BLaER1 (cell line): ENCODE measurements around the gene CCSER2.
A peak's percentile ranks its signal among the peaks of the same experiment; 100 is the strongest.
"Not testable (repeated sequence)": the region's sequence is repeated elsewhere in the genome, so short reads cannot be mapped to it uniquely, and the experiment has no call there.

Experiments used
- H3K27ac ChIP-seq: shearing (Covaris generic); formaldehyde crosslinking; 2 replicates; pipeline ENCODE4 v1.8.1; 2022
- H3K27me3 ChIP-seq: shearing (Covaris generic); formaldehyde crosslinking; 2 replicates; pipeline ENCODE4 v1.8.1; 2022
- H3K36me3 ChIP-seq: shearing (Covaris generic); formaldehyde crosslinking; 2 replicates; pipeline ENCODE4 v1.8.1; 2022
- H3K4me1 ChIP-seq: shearing (Covaris generic); formaldehyde crosslinking; 2 replicates; pipeline ENCODE4 v1.8.1; 2022
- H3K4me2 ChIP-seq: shearing (Covaris generic); formaldehyde crosslinking; 2 replicates; pipeline ENCODE4 v1.8.1; 2022
- H3K4me3 ChIP-seq: shearing (Covaris generic); formaldehyde crosslinking; 2 replicates; pipeline ENCODE4 v1.8.1; 2022
- H3K9ac ChIP-seq: shearing (Covaris generic); formaldehyde crosslinking; 2 replicates; pipeline ENCODE4 v1.8.1; 2022
- H3K9me3 ChIP-seq: shearing (Covaris generic); formaldehyde crosslinking; 2 replicates; pipeline ENCODE4 v1.8.1; 2022
- H4K20me1 ChIP-seq: shearing (Covaris generic); formaldehyde crosslinking; 2 replicates; pipeline ENCODE4 v1.8.1; 2022
- Cebpa-rat ChIP-seq: shearing (Covaris generic); IDR thresholded peaks from 2 replicates; pipeline ENCODE4 v1.8.1; 2022

CCSER2 gene

DNA sequence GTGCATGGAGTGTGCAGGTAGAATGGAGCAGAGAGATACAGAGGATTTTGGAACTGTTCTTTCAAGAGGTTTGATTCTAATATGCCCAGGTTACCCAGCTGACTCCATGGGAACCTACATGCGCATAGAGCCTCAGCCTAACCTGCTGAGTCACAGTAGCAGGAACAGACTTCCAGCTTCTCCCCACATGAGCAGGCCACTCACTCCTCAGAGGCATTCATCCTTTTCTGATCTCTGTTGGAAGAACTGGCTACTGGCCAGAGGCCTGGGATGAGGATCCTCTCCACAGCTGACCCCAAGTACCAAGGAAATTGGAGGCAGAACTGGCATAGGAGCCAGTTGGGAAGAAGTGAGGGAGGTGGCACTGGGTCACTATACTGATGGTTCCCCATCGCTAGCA is 17.9 kb upstream of the CCSER2 start:
- H3K4me3 ChIP-seq, result no peak overlapping the region
- H3K9me3 ChIP-seq, result peaks cover 8% of the 10 kb centered on the region
- H3K27ac ChIP-seq, result no peak overlapping the region
- no peaks in the 10 kb centered on the region for H3K36me3 ChIP-seq
- H3K4me2 ChIP-seq, result no peak overlapping the region
- H3K9ac ChIP-seq, result no peak overlapping the region
- H3K4me1 ChIP-seq, result peaks cover 32% of the 10 kb centered on the region
- no peaks in the 10 kb centered on the region for H4K20me1 ChIP-seq
- no peak for TF ChIP-seq Cebpa-rat
- no peaks in the 10 kb centered on the region for H3K27me3 ChIP-seq

DNA sequence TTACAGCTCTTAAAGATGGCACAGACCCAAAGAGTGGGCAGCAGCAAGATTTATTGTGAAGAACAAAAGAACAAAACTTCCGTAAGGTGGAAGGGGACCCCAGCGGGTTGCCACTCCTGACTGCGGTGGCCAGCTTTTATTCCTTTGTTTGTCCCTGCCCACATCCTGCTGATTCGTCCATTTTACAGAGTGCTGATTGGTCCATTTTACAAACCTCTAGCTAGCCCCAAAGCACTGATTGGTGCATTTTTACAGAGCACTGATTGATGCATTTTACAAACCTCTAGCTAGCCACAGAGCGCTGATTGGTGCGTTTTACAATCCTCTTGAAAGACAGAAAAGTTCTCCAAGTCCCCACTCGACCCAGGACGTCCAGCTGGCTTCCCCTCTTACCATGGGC is 16.8 kb upstream of the CCSER2 start:
- peaks cover 32% of the 10 kb centered on the region for H3K4me1 ChIP-seq
- H3K9me3 ChIP-seq, result peaks cover 8% of the 10 kb centered on the region
- H3K27ac ChIP-seq, result no peak overlapping the region
- H4K20me1 ChIP-seq, result no peaks in the 10 kb centered on the region
- no peak for TF ChIP-seq Cebpa-rat
- no peak overlapping the region for H3K9ac ChIP-seq
- no peaks in the 10 kb centered on the region for H3K27me3 ChIP-seq
- no peak overlapping the region for H3K4me2 ChIP-seq
- no peak overlapping the region for H3K4me3 ChIP-seq
- H3K36me3 ChIP-seq, result no peaks in the 10 kb centered on the region

DNA sequence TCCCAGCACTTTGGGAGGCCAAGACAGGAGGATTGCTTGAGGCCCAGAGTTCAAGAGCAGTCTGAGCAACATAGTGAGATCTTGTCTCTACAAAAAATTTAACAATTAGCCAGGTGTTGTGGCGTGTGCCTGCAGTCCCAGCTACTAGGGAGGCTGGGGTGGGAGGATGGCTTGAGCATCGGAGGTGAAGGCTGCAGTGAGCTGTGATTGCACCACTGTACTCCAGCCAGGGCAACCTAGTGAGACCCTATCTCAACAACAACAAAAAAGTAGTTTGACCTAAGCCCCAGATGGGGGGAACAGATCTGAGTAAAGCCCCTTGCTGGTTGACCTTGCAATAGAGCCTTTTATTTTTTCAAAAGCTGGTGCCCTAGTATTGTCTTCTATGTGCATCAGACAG is 15.6 kb upstream of the CCSER2 start:
- Histone ChIP-seq H3K27me3 (no peaks in the 10 kb centered on the region), H3K9ac (no peak overlapping the region), H3K36me3 (no peaks in the 10 kb centered on the region), H4K20me1 (no peaks in the 10 kb centered on the region), H3K27ac (no peak overlapping the region), H3K9me3 (peaks cover 8% of the 10 kb centered on the region), H3K4me3 (no peak overlapping the region), H3K4me1 (peaks cover 24% of the 10 kb centered on the region), H3K4me2 (no peak overlapping the region)
- TF ChIP-seq Cebpa-rat, result no peak

DNA sequence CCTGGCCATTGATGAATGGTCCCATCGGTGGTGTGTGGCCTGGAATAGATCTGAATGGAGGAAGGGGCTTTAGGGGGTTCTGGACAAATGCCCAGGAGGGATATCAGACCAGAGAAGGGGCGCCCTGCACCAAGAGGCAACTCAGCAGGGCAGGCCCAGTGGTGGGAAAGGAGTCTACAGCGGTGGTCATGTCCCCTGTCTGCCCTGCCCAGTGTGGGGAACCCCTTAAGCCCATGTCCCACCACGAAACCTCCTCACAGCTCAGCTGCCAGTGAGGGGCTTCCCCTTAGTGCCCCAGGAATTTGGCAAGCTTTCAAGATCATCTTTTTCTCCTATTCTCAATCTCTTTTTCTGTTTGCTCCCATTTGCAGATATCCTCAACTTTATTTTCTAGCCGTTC is 14.1 kb upstream of the CCSER2 start:
- Histone ChIP-seq H3K27me3 (no peaks in the 10 kb centered on the region), H3K4me3 (no peak overlapping the region), H4K20me1 (no peaks in the 10 kb centered on the region), H3K4me2 (no peak overlapping the region), H3K4me1 (peaks cover 10% of the 10 kb centered on the region), H3K27ac (no peak overlapping the region), H3K36me3 (no peaks in the 10 kb centered on the region), H3K9ac (no peak overlapping the region), H3K9me3 (peaks cover 8% of the 10 kb centered on the region)
- no peak for TF ChIP-seq Cebpa-rat

DNA sequence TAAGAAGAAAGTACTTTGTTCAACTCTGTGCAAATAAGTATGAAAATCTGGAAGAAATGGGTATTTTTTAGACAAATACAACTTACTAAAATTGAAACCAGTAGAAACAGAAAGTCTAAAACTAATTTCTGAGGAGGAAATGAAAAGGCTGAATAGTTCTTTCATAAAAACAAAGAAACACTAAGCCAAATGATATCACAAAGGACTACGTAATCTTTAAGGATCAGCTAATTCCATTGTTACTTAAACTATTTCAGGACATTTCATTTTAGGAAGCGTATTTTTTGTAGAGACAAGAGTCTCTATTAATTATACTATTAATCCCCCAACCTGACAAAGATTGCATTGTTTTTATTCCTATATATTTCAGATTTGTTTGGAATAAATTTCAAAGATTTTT is 11.2 kb upstream of the CCSER2 start:
- H3K4me1 ChIP-seq, result no peaks in the 10 kb centered on the region
- H3K9ac ChIP-seq, result no peak overlapping the region
- H3K9me3 ChIP-seq, result no peaks in the 10 kb centered on the region
- H4K20me1 ChIP-seq, result no peaks in the 10 kb centered on the region
- no peak for TF ChIP-seq Cebpa-rat
- H3K4me2 ChIP-seq, result no peak overlapping the region
- no peaks in the 10 kb centered on the region for H3K36me3 ChIP-seq
- H3K27me3 ChIP-seq, result no peaks in the 10 kb centered on the region
- H3K4me3 ChIP-seq, result no peak overlapping the region
- H3K27ac ChIP-seq, result no peak overlapping the region

DNA sequence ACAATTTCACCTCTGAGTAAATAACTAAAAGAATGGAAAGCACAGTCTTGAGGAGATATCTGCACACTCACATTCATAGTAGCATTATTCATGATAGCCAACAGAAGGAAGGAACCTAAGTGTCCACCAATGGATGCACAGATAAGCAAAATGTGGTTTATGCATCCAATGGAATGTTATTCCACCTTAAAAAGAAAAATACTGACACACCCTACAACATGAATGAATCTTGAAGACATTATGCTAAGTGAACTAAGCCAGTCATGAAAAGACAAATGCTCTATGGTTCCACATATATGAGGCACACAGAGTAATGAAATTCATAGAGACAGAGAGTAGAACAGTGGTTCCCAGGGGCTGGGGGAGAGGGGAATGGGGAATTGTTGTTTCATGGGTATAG is 6.5 kb upstream of the CCSER2 start:
- H3K4me2 ChIP-seq, result no peak overlapping the region
- H3K27me3 ChIP-seq, result no peaks in the 10 kb centered on the region
- H4K20me1 ChIP-seq, result no peaks in the 10 kb centered on the region
- no peaks in the 10 kb centered on the region for H3K36me3 ChIP-seq
- H3K9me3 ChIP-seq, result no peaks in the 10 kb centered on the region
- no peak overlapping the region for H3K9ac ChIP-seq
- H3K4me1 ChIP-seq, result no peaks in the 10 kb centered on the region
- no peak overlapping the region for H3K4me3 ChIP-seq
- no peak for TF ChIP-seq Cebpa-rat
- H3K27ac ChIP-seq, result no peak overlapping the region

DNA sequence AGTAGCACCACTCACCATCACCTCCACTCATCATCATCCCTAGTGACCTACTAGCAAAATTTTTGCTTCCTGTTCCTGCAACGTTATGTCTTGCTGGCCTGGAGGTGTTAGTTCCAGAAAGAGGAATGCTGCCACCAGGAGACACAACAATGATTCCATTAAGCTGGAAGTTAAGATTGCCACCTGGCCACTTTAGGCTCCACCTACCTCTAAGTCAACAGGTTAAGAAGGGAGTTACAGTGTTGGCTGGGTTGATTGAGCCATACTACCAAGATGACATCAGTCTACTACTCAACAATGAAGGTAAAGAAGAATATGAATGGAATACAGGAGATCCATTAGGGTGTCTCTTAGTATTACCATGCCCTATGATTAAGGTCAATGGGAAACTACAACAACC is 4.8 kb upstream of the CCSER2 start:
- not testable (repeated sequence) for H4K20me1 ChIP-seq, H3K4me2 ChIP-seq, H3K36me3 ChIP-seq, H3K4me1 ChIP-seq, H3K27ac ChIP-seq, H3K9me3 ChIP-seq, H3K9ac ChIP-seq, H3K27me3 ChIP-seq, H3K4me3 ChIP-seq

DNA sequence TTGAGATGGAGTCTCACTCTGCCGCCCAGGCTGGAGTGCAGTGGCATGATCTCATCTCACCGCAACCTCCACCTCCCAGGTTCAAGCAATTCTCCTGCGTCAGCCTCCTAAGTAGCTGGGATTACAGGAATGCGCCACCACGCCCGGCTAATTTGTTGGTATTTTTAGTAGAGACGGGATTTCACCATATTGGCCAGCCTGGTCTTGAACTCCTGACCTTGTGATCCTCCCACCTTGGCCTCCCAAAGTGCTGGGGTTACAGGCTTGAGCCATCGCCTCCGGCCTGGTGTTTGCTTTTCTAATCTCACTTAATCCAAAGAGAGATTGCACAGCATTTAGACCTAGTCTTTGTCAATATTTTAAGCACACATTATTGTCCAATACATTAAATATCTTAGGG is 1.4 kb upstream of the CCSER2 start:
- Histone ChIP-seq H4K20me1 (peaks cover 28% of the 10 kb centered on the region), H3K4me1 (peaks cover 31% of the 10 kb centered on the region)
- H3K4me2 ChIP-seq, H3K27ac ChIP-seq, H3K9me3 ChIP-seq, H3K4me3 ChIP-seq, H3K36me3 ChIP-seq, H3K27me3 ChIP-seq, H3K9ac ChIP-seq: not testable (repeated sequence)

DNA sequence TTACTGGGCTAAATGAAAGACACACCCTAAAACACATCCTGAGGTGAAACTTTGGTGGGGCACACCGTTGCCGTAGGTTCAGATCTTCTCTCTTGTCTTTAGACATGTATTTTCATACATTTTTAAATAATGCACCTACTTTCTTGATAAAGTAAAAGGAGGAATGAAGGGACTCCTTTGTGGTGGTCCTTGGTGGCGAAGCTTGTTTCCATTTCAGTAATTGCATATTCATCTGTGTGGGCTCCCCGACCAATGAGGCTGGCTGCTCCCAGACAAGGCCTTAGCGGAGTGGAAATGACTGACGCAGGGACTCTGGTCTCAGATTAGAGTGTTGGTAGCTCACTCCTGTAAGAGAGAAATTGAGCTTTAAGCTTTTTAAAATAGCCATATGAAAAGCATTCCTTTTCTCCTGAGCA is 815 bp downstream of the CCSER2 start:
- Histone ChIP-seq H3K9ac (peak overlapping the region; percentile 84), H3K4me3 (peak overlapping the region; percentile 90), H3K27ac (peak overlapping the region; percentile 82), H3K4me2 (peak overlapping the region; percentile 66), H3K4me1 (peaks cover 40% of the 10 kb centered on the region), H3K9me3 (no peaks in the 10 kb centered on the region), H3K27me3 (no peaks in the 10 kb centered on the region), H3K36me3 (no peaks in the 10 kb centered on the region), H4K20me1 (peaks cover 40% of the 10 kb centered on the region)
- no peak for TF ChIP-seq Cebpa-rat

DNA sequence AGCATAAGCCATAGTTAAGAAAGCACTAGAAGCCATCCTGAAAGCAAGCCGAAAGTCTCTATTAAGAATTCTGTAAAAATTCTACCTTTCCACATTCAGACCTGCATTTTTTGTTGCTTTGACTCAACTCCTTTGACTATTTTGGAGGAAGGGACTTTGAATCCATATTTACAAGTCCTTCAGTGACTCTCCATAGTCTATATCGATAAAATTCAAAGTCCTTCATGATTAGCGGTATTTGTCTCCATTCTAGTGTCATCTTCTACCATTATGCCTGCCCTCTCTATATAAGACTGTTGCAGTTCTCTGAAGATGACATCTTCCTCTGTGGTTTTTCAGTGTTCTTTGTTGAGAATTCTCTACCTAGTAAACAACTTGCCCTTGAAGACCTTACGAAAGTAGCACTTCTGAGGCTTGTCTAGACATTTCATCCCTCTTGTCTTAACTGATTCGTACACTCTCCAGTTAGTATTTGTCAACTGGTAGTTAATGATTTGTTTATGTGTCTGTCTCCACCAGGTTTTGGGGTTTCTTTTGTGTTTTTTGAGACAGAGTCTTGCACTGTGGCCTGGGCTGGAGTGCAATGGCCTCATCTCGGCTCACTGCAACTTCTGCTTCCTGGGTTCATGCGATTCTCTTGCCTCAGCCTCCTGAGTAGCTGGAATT is 1.7 kb downstream of the CCSER2 start:
- no peaks in the 10 kb centered on the region for H3K27me3 ChIP-seq
- H3K4me3 ChIP-seq, result peak overlapping the region; percentile 90; the same call in 1 of the 2 replicates
- no peak for TF ChIP-seq Cebpa-rat
- no peaks in the 10 kb centered on the region for H3K9me3 ChIP-seq
- H3K36me3 ChIP-seq, result no peaks in the 10 kb centered on the region
- H3K9ac ChIP-seq, result peak overlapping the region; percentile 2; the same call in 1 of the 2 replicates
- H3K27ac ChIP-seq, result no peak overlapping the region
- H3K4me2 ChIP-seq, result peak overlapping the region; percentile 66
- peaks cover 42% of the 10 kb centered on the region for H3K4me1 ChIP-seq
- H4K20me1 ChIP-seq, result peaks cover 49% of the 10 kb centered on the region

DNA sequence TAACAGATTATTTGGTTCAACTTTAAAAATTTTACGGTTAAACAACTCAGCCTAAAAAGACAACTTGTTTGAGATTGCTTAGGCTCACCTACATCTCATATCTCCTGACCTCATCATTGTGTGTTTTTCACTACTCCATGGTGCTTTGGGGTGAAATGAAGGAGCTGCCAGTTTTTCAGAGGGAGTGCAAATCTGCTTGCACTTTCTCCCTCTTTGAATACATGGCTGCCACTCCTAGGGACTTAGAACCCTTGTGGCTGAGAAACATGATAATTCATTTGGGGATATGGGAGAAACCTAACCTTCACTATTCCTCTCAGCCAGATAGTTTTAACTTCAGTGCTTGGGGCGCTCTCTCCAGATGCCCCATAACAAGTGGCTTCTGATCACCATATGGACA is 2.7 kb downstream of the CCSER2 start:
- Histone ChIP-seq H3K36me3 (no peaks in the 10 kb centered on the region), H3K27ac (no peak overlapping the region), H3K4me1 (peaks cover 42% of the 10 kb centered on the region), H3K4me3 (no peak overlapping the region), H3K27me3 (no peaks in the 10 kb centered on the region), H4K20me1 (peaks cover 59% of the 10 kb centered on the region), H3K4me2 (peak overlapping the region; percentile 66; the same call in 1 of the 2 replicates), H3K9me3 (no peaks in the 10 kb centered on the region), H3K9ac (no peak overlapping the region)
- TF ChIP-seq Cebpa-rat, result no peak
